Measurements from ENCODE around the gene LASP1. TPM values are rescaled to one million over a fixed set of nuclear protein-coding genes. Genes with fewer than 3 reads are reported as not detected.

LASP1 gene
- total RNA-seq, 1 experiment from 2014 or later, result 137 TPM

GRCh38 chr17:38903404-38903803, 33.5 kb downstream of the LASP1 start:
- H3K9me3 Mint-ChIP-seq (ENCODE audit: unreplicated experiment), result no peaks in the 10 kb centered on the region
- no peak for TF ChIP-seq CTCF (IDR thresholded peaks at IDR 0.05; ENCODE audit: insufficient read depth in 1 of 2, low read depth in 1 of 2, low read length in 1 of 2, severe bottlenecking in 1 of 2, unreplicated experiment in 1 of 2)
- ChIA-PET POLR2A (no interaction called here), CTCF (no interaction called here)
- Histone ChIP-seq H3K4me3 (ENCODE audit: low read depth, low read length) (no peak overlapping the region), H3K9me3 (no peaks in the 10 kb centered on the region), H3K4me1 (peaks cover 12% of the 10 kb centered on the region), H3K36me3 (ENCODE audit: control insufficient read depth, insufficient read depth, low read length) (peaks cover 5% of the 10 kb centered on the region; the same call in 1 of the 2 replicates), H3K27me3 (replicated peaks; ENCODE audit: control insufficient read depth, insufficient read depth, low read length) (no peaks in the 10 kb centered on the region)
- no TSS peak for BruUV-seq (replicated peaks)
- no peak for DNase-seq
- H3K36me3 Mint-ChIP-seq (ENCODE audit: insufficient read depth, unreplicated experiment), result peaks cover 59% of the 10 kb centered on the region
- intact Hi-C loops (cut with micrococcal nuclease; ENCODE audit: unreplicated experiment), result no loop called here
- no peaks in the 10 kb centered on the region for H3K27me3 Mint-ChIP-seq (ENCODE audit: insufficient read depth, unreplicated experiment)
- peaks cover 11% of the 10 kb centered on the region for H3K4me1 Mint-ChIP-seq (ENCODE audit: low read depth, unreplicated experiment)
- no peak overlapping the region for H3K27ac Mint-ChIP-seq (ENCODE audit: unreplicated experiment)
- no peak overlapping the region for H3K4me3 Mint-ChIP-seq (ENCODE audit: unreplicated experiment)

- ChIA-PET POLR2A (no interaction called here), CTCF (interaction anchor here (0.7 kb wide), 1 partner anchor 217 kb away, joined by 5 read pairs; no protein-coding TSS in a partner anchor)
- Histone ChIP-seq H3K27me3 (replicated peaks; ENCODE audit: control insufficient read depth, insufficient read depth, low read length) (no peaks in the 10 kb centered on the region), H3K36me3 (ENCODE audit: control insufficient read depth, insufficient read depth, low read length) (peaks cover 5% of the 10 kb centered on the region; the same call in 1 of the 2 replicates), H3K4me3 (ENCODE audit: low read depth, low read length) (no peak overlapping the region), H3K9me3 (no peaks in the 10 kb centered on the region), H3K4me1 (peaks cover 10% of the 10 kb centered on the region)
- no peaks in the 10 kb centered on the region for H3K9me3 Mint-ChIP-seq (ENCODE audit: unreplicated experiment)
- BruUV-seq (replicated peaks), result no TSS peak
- H3K27me3 Mint-ChIP-seq (ENCODE audit: insufficient read depth, unreplicated experiment), result no peaks in the 10 kb centered on the region
- intact Hi-C loops (cut with micrococcal nuclease; ENCODE audit: unreplicated experiment), result no loop called here
- peaks cover 5% of the 10 kb centered on the region for H3K4me1 Mint-ChIP-seq (ENCODE audit: low read depth, unreplicated experiment)
- no peak overlapping the region for H3K27ac Mint-ChIP-seq (ENCODE audit: unreplicated experiment)
- no peak for TF ChIP-seq CTCF (IDR thresholded peaks at IDR 0.05; ENCODE audit: insufficient read depth in 1 of 2, low read depth in 1 of 2, low read length in 1 of 2, severe bottlenecking in 1 of 2, unreplicated experiment in 1 of 2)
- no peak overlapping the region for H3K4me3 Mint-ChIP-seq (ENCODE audit: unreplicated experiment)
- H3K36me3 Mint-ChIP-seq (ENCODE audit: insufficient read depth, unreplicated experiment), result peaks cover 50% of the 10 kb centered on the region
- DNase-seq, result no peak
Observed at GRCh38 chr17:38904892-38905291, 35.0 kb downstream of the LASP1 start.

- Histone ChIP-seq H3K4me1 (peaks cover 10% of the 10 kb centered on the region), H3K9me3 (no peaks in the 10 kb centered on the region), H3K27me3 (replicated peaks; ENCODE audit: control insufficient read depth, insufficient read depth, low read length) (no peaks in the 10 kb centered on the region), H3K4me3 (ENCODE audit: low read depth, low read length) (no peak overlapping the region), H3K36me3 (ENCODE audit: control insufficient read depth, insufficient read depth, low read length) (peaks cover 5% of the 10 kb centered on the region; the same call in 1 of the 2 replicates)
- ChIA-PET POLR2A (no interaction called here), CTCF (interaction anchor here (0.7 kb wide), 1 partner anchor 217 kb away, joined by 5 read pairs; no protein-coding TSS in a partner anchor)
- H3K4me1 Mint-ChIP-seq (ENCODE audit: low read depth, unreplicated experiment), result peaks cover 5% of the 10 kb centered on the region
- H3K4me3 Mint-ChIP-seq (ENCODE audit: unreplicated experiment), result no peak overlapping the region
- peaks cover 54% of the 10 kb centered on the region for H3K36me3 Mint-ChIP-seq (ENCODE audit: insufficient read depth, unreplicated experiment)
- H3K9me3 Mint-ChIP-seq (ENCODE audit: unreplicated experiment), result no peaks in the 10 kb centered on the region
- H3K27me3 Mint-ChIP-seq (ENCODE audit: insufficient read depth, unreplicated experiment), result no peaks in the 10 kb centered on the region
- H3K27ac Mint-ChIP-seq (ENCODE audit: unreplicated experiment), result no peak overlapping the region
- BruUV-seq (replicated peaks), result no TSS peak
- DNase-seq, result no peak
- no peak for TF ChIP-seq CTCF (IDR thresholded peaks at IDR 0.05; ENCODE audit: insufficient read depth in 1 of 2, low read depth in 1 of 2, low read length in 1 of 2, severe bottlenecking in 1 of 2, unreplicated experiment in 1 of 2)
- intact Hi-C loops (cut with micrococcal nuclease; ENCODE audit: unreplicated experiment), result no loop called here
Observed at GRCh38 chr17:38905375-38905774, 35.5 kb downstream of the LASP1 start.
